Inferior parietal cortex (tissue), 1 donor: ENCODE measurements around the gene OGFOD2.

Experiments
- DNase-seq: peaks from one replicate; pipeline ENCODE4 v3.0.0-alpha.2; 2016; ENCODE audit errors: extremely low spot score

Gene OGFOD2

DNA sequence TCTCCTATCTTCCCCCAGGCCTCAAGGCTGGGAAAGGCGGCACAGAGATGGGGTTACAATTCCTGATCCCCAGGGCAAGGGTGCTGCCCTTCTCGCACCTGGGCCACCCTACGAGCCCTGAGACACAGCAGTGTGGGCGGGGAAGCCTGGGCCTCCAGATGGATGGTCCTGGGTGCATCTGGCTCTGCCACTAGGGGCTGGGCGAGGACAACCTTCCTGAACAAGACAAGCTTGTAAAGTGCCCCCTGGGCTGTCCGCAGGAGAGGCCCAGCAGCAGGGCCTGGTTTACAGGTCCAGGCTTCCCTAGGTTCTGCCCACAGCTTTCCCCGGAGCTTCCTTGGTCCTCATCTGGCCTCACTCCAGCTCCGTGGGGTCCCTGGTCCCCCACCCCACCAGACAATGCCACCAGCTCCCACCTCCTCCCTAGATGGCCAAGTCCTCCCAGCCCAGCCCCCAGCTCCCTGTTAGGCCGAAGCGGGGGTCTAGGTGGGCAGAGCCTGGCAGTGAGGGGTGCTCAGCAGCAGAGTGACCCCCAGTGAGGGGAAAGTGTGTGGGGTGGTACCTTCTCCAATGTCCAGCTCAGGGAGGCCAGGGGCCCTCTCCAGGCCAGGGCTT is 14.3 kb downstream of the OGFOD2 start:
- no peak for DNase-seq

DNA sequence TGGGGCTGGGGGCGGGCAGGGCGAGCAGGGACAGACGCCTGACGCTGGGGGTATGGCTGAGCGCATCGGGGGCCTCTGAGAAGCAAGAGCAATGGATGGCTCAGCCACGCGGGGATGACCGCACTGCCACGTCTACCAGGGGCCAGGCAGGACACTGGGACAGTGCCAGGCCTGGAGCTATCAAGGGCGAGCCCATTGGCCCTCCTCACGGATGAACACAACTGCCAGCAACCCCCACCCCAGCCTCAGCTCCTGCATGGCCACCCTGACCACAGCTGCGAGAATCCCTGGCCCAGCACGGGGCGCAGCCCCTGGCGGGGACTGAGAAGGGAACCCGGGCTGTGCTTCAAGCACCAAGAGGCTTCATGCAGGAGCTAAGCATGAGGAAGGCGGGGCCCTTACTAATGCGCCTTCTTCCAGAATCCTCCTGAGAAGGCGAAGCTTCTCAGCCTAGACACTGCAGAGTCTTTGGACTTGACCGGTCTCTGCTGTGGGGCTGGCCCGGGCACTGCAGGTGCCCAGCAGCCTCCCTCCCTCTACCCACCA is 14.9 kb downstream of the OGFOD2 start:
- no peak for DNase-seq

GRCh38 chr12:122990561-122990960 is 15.5 kb downstream of the OGFOD2 start:
- DNase-seq = no peak

- DNase-seq = no peak
Observed at GRCh38 chr12:122990961-122991622, 16.0 kb downstream of the OGFOD2 start.

DNA sequence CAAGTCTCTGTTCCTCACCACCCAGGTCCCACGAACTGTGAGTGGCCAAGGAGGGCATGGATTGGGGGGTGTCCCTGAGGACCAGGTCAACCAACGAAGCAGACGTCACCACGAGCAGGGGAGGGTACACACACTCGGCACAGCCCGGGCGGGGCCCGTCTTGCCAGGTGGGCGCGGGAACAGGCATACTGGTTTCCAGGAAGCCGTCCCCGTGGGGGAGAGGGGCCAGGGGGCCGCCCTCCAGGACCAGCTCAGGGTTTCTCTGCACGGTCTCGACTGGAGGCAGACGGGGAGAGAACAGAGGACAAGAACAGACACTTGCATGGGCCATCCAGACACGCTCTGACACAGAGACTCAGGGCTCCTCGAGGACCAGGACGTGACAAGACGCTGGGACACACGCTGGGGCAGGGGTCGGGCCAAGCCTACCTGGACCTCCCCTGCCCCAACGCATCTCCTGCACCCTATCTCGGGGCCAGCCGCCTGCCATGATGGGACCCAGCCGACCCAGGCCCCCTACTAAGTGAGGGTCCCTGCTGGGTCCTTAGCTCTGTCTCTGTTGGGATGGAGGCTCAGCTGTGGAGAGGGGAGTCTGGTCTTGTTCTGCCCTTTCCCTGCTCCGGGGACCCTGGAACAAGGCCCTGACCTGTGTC is 16.7 kb downstream of the OGFOD2 start:
- DNase-seq = no peak

DNA sequence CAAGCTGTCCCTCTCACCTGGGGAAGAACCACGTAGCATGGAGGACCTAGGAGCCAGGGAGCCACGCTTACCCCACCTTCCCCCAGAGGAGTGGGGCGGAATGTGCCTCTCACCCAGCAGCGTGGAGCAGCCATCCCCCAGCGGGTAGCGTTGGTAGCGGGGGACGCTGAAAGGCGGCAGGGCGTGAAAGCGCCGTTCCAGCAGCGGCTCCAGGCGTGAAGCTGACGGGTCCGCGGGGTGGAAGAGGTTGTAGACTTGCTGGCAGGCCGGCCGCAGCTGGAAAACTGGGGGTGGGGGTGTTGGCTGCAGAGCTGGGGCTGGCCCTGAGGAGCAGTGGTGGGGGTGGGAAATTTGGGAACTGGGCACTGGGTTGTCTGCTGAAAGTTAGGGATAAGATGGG is 17.3 kb downstream of the OGFOD2 start:
- DNase-seq = no peak

DNA sequence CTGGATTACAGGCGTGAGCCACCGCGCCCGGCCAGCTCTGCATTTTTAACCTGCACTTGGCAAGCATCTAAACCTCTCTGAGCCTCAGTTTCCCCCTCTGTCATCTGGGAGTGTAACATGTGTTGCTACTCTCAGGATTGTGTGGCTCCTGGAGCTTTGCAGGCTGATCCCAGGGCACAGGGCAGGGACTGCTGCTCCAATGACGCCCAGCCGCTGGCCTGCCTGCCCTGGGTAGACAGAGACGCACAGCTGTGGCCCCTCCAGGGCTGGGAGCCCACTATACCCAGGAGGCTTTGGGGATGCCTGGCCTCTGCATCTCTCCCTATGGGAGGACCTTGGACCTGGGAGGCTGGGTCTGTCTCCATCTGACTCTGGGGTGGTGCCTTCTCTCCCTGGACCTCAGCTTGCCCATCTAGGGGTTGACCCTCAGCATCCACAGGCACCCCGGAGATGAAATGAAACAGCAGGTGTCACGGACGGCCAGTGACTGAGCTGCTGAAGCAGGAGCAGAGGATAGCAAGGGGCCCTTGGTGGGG is 19.2 kb downstream of the OGFOD2 start:
- DNase-seq = no peak

DNA sequence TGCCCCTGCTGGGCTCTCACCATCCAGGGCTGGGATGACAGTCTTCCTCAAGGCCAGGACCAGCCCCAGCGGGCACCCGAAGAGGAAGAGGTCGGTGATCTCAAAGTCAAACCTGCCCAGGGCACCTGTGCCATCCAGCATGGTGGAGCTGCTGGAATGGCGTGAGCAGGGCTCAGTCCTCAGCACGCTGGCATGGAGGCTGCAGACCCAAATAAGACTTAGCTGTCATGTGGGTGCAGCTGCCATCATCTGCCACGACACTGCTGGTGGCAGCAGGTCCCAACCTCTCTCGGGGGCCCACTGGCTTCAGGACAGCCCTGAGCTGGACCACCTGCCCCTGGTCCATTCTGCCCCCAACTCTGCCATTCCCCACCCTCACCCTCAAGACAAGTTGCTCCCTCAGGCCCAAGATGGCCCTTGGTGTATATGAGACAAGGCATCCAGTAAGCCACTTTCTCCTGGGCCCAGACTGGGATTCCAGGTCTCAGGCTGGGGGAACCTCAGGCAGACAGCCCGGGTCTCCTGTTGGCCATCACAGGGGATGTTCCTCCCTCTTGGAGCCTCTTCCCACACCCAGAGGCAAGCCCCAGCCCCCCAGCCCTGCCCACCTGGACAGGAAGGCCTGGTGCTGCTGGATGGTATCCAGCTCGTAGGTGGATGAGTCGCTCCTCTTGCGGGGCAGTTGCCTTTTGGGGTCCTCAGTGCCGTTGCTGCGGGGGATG is 19.9 kb downstream of the OGFOD2 start:
- no peak for DNase-seq

DNA sequence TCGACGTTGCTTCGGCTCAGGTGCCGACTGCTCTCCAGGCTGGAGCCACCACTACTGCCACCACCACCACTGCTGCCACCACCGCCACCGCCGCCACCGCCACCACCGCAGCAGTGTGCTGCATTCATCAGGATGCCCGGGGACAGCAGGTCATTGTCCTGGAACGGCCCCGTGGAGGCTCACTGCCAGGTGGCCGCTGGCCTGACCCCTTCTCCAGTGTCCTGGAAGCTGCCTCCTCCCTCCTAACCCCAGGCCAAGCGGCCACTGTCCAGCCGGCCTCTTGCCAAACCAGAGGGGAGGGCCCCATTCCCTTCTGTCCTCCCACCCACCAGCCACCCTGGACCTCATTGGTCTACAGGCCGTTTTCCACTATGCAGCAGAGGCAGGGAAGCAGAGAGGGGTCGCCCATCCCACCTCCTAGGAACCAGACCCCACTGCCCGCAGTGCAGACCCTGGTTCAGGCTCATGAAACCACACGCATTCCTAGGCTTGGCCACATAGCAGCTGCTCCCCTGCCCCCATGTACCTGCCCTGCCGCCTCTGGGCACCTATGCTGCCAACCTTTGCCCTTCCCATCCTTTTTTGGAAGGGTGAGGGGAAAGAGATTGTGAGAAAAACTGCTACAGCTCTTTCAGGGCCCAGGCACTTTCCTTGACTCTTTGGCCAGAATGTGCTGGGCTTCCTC is 20.6 kb downstream of the OGFOD2 start:
- DNase-seq = no peak

DNA sequence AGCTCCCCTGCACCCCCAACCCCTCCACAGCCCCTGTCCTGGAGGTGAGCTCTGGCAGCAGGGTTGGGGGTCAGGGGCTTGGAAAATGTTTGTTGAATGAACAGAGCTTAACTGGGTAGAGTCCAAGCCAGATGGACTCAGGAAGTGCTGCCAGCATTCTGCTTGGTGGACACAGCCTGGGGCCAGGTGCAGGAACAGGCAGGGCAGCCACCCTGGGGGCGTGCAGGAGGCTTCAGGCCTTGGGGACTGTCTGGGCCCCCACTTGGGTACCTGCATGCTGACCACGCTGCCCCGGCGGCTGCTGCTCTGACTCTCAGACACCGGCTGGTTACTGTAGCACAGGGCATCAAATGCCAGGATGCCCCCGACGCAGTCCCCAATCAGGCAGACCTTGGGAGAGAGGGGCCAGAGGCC is 21.2 kb downstream of the OGFOD2 start:
- DNase-seq = no peak

GRCh38 chr12:122996621-122997342 is 21.7 kb downstream of the OGFOD2 start:
- DNase-seq = no peak

GRCh38 chr12:122997343-122998250 is 22.6 kb downstream of the OGFOD2 start:
- no peak for DNase-seq

- DNase-seq = no peak
Observed at GRCh38 chr12:122998316-122998715, 23.3 kb downstream of the OGFOD2 start.

DNA sequence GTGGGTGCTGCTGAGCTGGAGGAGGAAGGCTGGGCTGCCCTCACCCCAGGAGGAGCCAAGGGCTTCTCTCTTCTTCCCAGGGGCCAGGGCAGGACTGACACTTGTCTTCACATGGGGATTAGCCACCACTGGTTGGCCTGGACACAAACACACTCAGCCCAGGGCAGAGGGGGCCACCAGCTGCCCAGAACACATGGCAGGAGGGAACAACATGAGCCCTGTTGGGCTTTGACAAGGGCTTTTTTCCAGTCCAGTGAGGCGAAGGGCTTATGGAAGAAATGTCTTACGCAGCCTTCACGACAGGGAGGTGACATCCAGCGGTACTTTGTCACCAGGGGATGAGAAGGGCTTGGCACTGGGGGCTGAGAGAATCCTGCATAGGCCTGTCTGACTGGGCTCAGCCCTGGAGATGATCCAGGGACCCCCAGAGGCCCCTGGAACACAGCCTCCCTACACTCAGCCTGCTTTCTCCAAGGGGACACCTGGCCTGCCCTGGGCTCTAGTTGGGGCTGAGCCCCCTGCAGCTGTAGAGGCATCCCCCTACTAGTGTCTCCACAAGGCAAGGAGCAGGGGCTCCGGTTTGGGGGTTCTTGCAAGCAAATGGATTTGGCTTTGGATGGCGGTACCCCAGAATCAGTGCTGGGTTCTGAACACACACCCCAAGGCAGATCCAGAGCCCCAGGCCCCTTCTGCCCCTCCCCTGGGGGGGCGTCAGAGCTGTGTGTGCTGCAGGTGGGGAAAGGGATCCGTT is 24.3 kb downstream of the OGFOD2 start:
- no peak for DNase-seq

DNA sequence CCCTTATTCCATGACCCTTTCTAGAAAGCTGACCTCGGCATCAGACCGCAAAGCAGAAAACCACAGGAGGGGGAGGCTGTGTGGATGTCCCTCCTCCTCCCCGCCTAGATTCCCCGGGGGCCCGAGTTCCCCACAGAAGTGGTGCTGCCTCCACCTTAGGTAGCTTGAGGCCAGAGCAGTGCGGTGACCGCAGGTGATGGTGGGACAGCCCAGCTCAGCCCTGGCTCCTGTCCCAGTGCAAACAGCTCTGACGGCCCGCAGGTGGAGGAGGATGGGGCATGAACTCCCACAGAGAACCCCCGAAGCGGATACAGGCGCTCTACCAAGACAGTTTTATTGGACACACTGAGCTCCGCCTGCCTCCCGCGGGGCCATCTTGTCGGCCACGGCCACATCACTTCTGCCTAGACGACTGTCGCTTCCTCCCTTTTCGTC is 25.0 kb downstream of the OGFOD2 start:
- no peak for DNase-seq

DNA sequence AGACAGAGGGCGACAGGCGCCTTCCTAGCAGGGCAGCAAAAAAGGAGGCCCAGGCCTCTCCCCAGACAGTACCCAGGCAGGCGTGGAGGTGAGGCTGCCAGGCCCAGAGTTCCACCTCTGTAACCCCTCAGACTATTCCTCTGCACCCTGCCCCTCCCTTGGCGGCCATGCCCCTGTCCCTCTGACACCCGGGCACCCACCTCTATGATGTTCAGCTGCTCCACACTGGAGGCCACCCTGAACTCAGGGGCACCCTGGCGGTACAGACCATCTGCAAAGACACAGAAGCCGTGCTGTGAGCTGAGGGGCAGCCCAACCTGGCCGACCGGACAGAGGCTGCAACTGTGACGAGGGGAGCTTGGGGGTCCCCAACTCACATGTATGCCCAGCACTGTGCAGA is 25.5 kb downstream of the OGFOD2 start:
- DNase-seq = no peak

DNA sequence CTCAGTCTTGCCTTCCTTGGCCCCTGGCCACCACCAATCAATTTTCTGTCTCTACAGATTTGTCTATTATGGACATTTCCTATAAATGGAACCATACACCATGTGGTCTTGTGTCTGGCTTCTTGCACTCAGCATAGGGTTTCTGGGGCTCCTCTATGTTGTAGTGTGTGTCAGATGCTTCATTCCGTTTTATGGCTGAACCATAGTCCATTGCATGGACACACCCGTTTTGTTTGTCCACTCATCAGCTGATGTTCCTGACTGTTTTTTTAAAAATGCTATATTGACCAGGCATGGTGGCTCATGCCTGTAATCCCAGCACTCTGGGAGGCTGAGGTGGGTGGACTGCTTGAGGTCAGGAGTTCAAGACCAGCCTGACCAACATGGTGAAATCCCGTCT is 26.4 kb downstream of the OGFOD2 start:
- DNase-seq = no peak

DNA sequence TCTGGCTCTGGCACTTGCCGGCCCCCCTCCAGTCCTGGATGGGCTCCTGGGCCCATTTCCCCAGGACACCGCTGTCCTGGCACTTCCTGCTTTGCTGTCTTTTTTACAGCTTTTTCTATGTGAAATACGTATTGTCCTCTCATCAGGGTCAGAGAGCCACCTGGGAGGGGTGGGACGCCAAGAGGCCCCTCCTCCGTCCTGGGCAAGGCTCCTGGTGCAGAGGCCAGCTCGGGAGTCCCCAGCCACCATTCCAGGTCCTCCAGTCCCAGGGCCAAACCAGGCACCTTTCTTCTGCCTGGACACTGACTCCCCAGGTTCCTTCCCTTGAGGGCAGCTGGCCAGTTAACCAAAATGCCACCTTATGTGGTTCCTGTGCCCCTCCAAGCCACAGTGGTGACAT is 28.2 kb downstream of the OGFOD2 start:
- no peak for DNase-seq

DNA sequence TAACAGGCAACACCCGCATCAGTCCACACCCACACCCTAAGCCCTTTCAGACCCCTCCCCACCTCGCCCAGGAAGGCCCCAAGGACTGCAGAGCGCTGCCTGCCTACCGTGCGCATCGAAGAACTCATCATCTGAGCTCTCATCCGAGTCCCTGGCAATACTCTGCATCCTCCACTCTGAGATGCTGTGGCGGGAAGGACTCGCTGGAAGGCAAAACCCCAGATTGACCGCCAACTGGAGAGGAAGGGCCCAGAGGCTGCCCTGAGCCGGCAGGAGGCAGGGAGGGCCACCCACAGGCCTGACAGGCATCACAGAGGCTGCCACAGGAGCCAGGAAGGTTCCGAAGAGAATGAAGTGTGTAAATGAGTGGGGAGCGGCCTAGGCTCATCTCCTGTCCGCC is 29.2 kb downstream of the OGFOD2 start:
- no peak for DNase-seq
